GOT3 (cell line): ENCODE results near the gene LRRK2.
"Not testable (repeated sequence)": the region's sequence is repeated elsewhere in the genome, so short reads cannot be mapped to it uniquely, and the experiment has no call there.

ENCODE experiments used
- DNase-seq: peaks from one replicate; lab custom pipeline; 2025; ENCODE audit warnings: mixed read lengths; lab: John Stamatoyannopoulos, UW

LRRK2 gene

DNA sequence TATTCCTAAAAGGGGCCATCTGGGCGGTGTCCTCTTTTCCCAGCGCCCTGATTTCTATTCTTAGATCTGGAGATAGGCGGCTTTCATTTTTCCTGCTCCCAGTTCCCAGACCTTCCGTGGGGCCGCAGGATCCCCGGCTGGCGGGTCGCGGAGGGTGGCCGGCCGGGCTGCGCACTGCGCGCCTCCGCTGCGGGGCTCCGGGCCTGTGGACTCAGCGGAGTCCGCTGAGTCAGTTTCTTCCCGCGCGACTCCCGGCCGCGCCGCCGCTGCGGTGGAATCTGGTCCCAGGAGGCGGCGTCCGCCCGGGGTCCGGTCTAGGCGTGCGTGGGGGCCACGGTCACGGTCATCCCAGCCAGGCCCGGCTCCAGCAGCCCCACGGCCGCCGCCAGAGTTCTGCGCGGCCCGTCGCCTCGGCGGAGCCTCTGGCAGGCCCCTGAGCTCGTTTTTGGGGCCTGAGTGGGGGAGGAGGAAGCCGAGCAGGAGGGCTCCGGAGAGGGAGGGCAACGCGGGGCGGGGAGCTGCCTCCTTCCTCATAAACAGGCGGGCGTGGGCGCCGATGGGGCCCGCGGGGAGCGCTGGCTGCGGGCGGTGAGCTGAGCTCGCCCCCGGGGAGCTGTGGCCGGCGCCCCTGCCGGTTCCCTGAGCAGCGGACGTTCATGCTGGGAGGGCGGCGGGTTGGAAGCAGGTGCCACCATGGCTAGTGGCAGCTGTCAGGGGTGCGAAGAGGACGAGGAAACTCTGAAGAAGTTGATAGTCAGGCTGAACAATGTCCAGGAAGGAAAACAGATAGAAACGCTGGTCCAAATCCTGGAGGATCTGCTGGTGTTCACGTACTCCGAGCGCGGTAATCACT, at the start of gene LRRK2:
Gene LRRK2, plus strand, starts transcription at position 559 of the 853 bp plus-strand sequence. Its CDS starts 135 bp downstream, at position 694.
- peak; percentile 99 for DNase-seq

DNA sequence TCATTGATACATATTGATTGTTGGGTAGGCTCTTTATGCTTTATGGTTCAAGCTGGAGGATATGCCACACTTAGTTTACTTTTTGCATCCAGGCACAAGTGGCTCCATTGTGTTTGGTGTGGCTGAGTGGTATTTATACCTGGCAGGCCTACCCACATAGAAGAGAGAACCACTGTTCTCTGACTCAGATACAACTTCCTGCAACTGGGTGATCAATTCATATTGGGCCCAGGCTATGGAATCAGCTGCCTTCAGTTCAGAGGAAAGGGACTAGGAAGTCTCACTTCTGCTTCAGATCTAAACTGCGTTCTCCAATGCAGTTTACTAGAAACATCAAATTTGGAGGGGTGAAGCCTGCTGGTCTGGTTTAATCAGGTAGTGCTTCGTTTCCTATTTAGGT, 49.8 kb upstream of the LRRK2 start:
- DNase-seq = no peak

- DNase-seq = no peak
These were observed 49.3 kb upstream of the LRRK2 start for GRCh38 chr12:40175489-40175888.

DNA sequence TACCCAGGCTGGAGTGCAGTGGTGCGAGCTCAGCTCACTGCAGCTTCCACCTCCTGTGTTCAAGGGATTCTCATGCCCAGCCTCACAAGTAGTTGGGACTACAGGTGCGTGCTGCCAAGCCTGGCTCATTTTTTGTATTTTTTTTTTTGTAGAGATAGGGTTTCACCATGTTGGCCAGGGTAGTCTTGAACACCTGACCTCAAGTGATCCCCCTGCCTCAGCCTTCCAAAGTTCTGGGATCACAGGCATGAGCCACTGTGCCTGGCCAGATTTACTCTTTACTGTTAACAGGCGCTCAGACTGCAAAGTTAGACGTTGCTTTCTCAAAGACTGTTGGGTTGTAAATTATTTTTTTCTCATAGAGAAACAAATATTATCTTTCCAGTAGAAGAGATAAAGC, 46.1 kb upstream of the LRRK2 start:
- no peak for DNase-seq

DNA sequence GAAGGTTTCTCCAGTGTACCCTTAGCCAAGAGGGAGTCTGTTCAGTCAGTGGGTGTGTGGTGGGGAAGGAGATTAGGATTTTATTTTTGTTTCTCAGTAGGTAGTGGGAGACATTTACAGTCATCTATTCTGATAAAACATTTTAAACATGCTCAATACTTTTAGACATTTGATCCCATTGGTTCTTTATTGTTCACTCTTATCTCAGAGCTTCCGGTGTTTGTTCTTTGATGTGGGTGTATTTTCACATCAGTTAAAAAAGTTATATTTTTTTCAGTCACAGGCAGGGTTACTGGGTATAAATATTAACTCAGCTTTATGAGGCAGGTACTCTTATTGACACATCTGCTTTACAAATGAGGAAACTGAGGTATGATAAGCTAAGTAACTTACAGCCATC, 43.3 kb upstream of the LRRK2 start:
- no peak for DNase-seq

DNA sequence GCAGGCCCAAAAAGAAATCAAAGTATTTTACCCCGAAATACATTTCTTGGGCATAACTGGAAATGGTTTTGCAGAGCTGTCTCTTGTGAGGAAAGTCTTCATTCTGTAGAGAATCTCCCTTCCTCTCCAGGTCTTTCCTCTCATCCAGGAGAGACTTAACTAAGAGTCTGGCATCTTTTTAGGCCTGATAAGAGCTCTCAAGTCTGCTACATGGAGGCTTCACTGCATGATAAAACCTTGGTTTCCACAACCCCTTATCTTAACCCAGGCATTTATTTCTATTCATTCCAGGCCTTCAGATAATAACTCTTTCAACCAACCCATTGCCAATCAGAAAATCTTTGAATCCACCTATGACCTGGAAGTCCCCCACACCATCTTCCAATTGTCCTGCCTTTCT, 41.1 kb upstream of the LRRK2 start:
- no peak for DNase-seq

DNA sequence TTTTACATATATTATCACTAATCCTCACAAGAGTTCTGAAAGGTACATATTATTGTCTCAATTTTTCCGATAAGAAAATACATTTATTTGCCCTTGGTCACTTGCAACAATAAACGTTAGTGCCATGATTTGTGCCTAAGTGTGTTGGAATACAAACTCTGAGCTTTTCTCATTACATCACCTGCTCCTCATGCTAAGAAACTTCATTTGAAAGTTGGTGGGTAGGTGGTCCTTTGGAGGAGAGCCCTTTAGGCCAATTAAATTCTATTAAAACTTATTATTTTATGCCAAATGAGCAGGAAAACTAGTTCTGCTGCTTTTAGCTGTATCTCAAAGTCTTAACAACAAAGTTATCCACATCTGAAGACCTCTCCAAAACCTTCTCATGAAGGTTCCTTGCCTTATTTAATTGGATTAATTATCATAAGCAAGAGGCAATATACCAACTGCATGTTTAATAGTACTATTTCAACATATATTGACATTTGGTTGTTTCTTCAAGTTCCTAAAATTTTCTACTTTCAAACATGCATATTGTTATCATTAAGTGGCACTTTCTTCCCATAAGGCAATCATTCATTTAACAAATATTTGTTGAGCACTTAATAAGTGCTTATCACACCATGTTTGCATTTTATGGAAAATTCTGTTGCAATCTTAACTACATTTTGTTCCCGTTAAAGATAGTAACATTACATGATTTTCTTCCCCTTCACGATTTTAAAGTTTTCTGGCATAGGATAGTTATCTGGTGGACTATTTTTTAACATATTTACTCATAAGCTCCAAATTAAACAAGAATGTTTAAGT, 40.1 kb upstream of the LRRK2 start:
- DNase-seq = no peak

- DNase-seq = no peak
These were observed 39.5 kb upstream of the LRRK2 start for GRCh38 chr12:40185303-40185693.

GRCh38 chr12:40188558-40189320, 36.1 kb upstream of the LRRK2 start:
- no peak for DNase-seq

DNA sequence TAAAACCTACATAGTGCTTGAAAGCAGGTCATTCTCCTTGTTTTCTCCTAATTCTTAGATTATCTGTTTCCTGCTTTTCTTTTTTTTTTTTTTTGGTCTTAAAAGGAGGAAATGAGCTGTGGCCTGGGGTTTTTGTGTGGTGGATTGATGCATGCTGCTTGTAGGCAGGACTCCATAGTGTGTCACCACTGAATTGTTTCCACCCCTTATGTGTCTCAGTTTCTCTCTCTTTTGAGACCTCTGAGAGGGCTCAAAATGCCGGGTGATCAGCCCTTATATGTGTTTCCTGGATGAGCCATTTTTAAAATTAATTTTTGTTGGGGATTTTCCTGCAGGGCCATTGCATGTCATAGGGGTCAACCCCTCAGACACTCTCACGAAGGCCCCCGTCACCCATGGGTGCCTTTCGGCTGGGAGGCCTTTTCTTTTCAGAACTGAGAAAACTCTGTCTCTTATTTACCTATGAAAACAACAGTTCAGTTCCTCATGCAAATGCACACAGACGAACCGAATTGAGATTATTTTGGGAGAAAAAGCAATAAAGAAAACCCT, 32.0 kb upstream of the LRRK2 start:
- no peak for DNase-seq

DNA sequence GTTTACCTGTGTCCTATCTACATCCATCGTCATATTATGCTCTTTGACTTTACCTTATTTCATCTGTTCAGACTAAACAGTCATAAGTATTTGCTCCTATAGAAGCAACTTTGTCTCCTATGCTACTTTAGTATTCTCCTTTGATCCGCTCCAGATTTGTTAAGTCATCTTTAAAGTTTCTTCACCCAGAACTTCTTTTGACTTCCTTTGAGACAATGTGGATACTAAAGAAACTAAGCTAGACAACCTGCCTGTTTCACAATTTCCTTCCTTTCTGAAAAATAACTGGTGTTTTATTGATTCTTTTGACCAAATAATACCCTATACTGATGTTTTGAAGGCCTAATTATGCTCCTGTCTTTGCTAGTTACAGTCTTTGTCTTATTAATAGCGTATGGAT, 30.0 kb upstream of the LRRK2 start:
- DNase-seq = no peak

DNA sequence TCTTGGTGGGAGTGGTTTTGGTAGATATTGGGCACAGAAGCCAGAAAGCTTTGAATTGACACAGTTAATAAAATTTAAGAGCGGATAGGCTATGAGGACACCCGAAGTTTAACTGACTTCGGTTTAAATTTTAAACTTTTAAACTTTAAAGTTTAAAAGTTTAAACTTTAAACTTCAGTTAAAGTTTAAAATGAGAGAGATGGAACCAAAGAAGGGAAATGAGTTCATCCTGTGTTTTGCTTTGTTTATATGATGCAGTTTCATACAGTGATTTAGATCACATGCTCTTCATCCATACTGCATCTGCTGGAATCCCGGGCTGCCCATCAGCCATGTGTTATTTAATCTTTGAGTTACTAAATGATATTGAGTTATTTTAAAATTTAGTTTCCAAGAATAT, 27.2 kb upstream of the LRRK2 start:
- no peak for DNase-seq

GRCh38 chr12:40198601-40199000, 26.2 kb upstream of the LRRK2 start:
- no peak for DNase-seq

DNA sequence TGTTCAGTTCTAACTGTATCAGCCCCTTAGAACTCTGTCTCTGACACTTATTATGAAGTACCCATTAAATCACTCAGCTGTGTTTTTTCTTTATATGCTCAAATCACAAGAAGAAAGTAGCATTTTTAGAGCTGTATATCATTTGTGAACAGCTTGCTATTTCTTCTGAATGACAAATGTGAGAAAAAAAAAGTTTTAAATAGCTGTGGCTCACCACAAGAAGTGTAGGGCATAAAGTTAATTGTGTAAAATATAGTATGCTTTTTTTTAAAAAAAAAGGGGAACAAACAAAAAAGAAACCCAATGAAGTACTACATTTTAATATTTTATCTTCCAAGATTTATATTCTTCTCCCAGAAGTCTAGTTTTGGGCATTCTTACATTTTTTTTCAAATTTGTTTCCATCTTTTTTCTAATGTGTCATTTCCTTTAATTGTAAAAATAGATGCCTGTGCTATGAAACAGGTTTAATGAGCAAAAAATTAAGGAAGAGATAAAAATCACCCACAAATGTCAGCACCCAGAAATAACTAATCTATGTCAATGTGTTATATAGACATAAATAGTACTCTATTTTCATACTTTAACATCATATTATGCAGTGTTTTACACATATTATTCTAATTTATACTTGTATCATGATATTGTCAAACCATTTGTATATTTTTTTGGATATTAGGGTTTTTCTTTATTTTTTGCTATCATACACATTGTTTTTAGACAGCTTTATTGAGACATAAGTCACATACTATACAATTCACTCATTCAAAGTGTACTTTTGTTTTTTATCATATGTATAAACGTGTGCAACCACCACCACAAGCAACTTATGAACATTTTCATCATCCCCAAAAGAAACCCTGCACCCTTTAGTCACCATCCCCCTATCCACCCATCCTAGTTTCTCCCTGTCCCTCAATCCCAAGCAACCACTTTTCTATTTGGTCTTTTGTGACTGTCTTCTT, 22.4 kb upstream of the LRRK2 start:
- no peak for DNase-seq

DNA sequence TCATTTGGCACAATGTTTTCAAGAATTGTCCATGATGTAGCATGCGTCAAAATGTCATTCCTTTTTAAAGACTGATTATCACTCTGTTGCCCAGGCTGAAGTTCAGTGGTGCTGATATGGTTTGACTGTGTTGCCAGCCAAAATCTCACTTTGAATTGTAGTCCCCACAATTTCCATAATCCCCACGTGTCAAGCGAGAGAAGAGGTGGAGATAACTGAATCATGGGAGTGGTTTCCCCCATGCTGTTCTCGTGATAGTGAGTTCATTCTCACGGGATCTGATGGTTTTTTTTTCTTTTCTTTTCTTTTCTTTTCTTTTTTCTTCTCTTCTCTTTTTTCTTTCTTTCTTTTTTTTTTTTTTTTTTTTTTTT, 21.8 kb upstream of the LRRK2 start:
- DNase-seq = no peak

DNA sequence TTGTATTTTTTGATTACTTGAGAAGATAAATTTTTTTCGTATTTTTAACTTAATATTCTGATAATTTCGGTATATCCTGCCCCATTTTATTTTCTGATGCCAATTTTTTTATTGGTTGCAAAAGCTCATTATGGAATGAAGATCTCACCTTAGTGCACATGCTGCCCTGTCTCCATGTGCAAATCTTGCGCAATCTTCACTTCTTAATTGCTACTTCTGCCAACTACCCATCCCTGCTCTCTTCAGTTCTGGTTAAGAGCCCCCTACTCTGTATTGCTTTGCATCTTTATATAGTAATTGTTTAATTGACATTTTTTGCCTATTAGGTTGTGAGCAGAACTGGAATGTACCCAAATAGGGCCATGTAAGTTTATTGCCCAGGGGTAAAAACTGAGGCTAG, 20.5 kb upstream of the LRRK2 start:
- no peak for DNase-seq

- no peak for DNase-seq
These were observed 17.2 kb upstream of the LRRK2 start for GRCh38 chr12:40207551-40207950.

DNA sequence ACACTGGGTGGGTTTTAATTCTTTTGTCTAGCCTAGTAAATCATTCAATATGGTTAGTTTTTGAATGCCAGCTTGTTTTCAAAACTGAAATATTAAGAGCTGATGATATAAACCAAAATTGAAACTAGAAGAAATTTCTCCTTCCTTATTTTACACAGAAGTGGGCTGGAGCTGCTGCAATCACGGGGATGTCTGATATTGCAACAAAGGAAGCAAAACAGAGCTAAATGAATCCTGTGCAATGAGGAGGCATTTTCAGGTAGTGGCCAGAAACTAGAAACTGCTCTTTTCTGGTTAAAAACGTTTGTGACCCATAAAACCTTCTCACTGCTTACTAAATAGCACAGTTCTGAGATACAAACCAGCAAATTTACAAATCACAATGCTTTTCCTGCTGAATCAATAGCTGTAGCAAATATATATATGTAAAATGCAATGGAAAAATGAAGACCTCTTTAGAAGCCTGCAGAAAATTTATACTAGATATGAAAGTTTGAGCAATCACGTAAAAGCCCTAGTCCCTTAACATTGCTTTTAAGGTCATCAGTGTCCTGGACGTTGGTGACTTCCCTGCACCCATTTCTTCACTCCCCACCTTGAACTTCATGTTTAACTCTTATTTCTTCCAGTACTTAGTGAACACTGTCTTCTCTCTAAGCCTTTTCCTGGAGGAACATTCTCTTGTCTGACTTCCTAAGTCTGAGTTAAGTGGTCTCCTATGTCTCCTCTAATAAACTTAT, 15.9 kb upstream of the LRRK2 start:
- DNase-seq = no peak

GRCh38 chr12:40209886-40210285, 14.9 kb upstream of the LRRK2 start:
- DNase-seq = no peak

DNA sequence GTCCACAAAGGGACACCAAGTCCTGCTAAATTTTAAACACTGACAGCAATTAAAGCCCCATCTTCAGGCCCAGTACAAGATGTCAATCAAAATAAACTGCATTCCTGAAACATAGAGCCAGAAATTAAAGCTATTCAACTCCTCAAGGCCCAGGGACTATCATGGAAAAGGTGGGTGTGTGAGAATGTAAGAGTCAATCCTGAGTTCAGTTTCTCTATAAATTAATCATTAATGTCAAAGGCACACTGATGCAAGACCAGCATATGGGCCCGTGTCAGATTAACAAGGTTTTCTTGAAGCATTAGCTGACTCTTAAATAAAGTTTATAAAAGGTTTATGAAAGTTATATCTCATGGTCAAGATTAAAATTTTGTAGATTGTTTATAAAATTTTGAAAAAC, 13.6 kb upstream of the LRRK2 start:
- not testable (repeated sequence) for DNase-seq
